ENCODE results near the gene ERBIN. TPM values are rescaled to one million over a fixed set of nuclear protein-coding genes. Genes with fewer than 3 reads are reported as not detected.

The ERBIN gene
- total RNA-seq, 1 donor from 2014 or later = 84.6 TPM

DNA sequence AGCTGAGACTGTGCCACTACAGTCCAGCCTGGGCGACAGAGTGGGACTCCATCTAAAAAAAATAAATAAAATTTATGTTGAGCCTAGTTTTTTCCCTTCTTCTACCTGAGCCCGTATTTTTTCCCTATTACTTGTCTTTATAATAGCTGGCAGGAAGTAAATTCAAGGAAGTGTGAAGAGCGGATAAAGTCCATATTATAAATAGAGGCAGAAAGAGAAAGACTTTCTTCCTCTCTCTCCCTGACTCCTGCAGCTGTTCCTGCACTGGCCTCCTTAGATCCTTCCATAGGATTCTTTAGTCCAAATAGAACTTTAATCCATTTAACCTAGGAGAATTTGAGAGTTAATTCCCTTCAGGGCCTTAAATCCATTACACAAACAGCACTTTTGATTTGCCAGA, 10.3 kb upstream of the ERBIN start:
- TF ChIP-seq, protein P1, sequence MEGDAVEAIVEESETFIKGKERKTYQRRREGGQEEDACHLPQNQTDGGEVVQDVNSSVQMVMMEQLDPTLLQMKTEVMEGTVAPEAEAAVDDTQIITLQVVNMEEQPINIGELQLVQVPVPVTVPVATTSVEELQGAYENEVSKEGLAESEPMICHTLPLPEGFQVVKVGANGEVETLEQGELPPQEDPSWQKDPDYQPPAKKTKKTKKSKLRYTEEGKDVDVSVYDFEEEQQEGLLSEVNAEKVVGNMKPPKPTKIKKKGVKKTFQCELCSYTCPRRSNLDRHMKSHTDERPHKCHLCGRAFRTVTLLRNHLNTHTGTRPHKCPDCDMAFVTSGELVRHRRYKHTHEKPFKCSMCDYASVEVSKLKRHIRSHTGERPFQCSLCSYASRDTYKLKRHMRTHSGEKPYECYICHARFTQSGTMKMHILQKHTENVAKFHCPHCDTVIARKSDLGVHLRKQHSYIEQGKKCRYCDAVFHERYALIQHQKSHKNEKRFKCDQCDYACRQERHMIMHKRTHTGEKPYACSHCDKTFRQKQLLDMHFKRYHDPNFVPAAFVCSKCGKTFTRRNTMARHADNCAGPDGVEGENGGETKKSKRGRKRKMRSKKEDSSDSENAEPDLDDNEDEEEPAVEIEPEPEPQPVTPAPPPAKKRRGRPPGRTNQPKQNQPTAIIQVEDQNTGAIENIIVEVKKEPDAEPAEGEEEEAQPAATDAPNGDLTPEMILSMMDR (IDR thresholded peaks at IDR 0.05; ENCODE audit: unreplicated experiment) = no peak
- DNase-seq (ENCODE audit: low spot score, unreplicated experiment) = no peak
- H3K27me3 Mint-ChIP-seq = no peaks in the 10 kb centered on the region
- H3K9me3 Mint-ChIP-seq (ENCODE audit: low read depth) = no peaks in the 10 kb centered on the region
- no peak overlapping the region for H3K27ac Mint-ChIP-seq
- peaks cover 17% of the 10 kb centered on the region for H3K4me1 Mint-ChIP-seq (ENCODE audit: low read depth)
- H3K36me3 Mint-ChIP-seq (ENCODE audit: insufficient read depth) = no peaks in the 10 kb centered on the region
- no peak overlapping the region for H3K4me3 Mint-ChIP-seq (ENCODE audit: low read depth)

DNA sequence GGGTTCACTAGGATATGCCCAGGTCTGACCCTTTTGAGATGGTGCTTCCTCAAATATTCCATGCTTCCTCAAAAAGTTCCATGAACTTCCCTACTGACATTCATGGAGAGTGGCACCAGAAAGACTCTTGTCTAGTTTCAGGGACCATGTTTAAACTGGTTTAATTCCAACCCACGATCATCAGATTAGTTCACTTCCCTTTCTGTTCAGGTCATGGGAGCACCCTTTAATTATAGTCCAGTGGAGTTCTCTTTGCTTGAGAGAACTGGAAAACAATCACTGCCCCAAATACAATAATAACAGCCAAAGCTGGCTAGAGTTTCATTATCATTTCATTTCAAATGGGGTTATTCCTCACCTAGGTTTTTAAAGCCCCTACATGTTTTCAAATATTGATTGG, 9.7 kb upstream of the ERBIN start:
- Mint-ChIP-seq H3K9me3 (ENCODE audit: low read depth) (no peaks in the 10 kb centered on the region), H3K27me3 (no peaks in the 10 kb centered on the region), H3K36me3 (ENCODE audit: insufficient read depth) (no peaks in the 10 kb centered on the region), H3K4me3 (ENCODE audit: low read depth) (no peak overlapping the region), H3K4me1 (ENCODE audit: low read depth) (peaks cover 22% of the 10 kb centered on the region), H3K27ac (no peak overlapping the region)
- TF ChIP-seq, protein P1 (IDR thresholded peaks at IDR 0.05; ENCODE audit: unreplicated experiment) = no peak
- no peak for DNase-seq (ENCODE audit: low spot score, unreplicated experiment)

GRCh38 chr5:65919773-65920172, 6.6 kb upstream of the ERBIN start:
- H3K27ac Mint-ChIP-seq = no peak overlapping the region
- H3K4me3 Mint-ChIP-seq (ENCODE audit: low read depth) = no peak overlapping the region
- TF ChIP-seq, protein P1 (IDR thresholded peaks at IDR 0.05; ENCODE audit: unreplicated experiment) = no peak
- H3K36me3 Mint-ChIP-seq (ENCODE audit: insufficient read depth) = no peaks in the 10 kb centered on the region
- peaks cover 22% of the 10 kb centered on the region for H3K4me1 Mint-ChIP-seq (ENCODE audit: low read depth)
- no peak for DNase-seq (ENCODE audit: low spot score, unreplicated experiment)
- no peaks in the 10 kb centered on the region for H3K9me3 Mint-ChIP-seq (ENCODE audit: low read depth)
- H3K27me3 Mint-ChIP-seq = no peaks in the 10 kb centered on the region

DNA sequence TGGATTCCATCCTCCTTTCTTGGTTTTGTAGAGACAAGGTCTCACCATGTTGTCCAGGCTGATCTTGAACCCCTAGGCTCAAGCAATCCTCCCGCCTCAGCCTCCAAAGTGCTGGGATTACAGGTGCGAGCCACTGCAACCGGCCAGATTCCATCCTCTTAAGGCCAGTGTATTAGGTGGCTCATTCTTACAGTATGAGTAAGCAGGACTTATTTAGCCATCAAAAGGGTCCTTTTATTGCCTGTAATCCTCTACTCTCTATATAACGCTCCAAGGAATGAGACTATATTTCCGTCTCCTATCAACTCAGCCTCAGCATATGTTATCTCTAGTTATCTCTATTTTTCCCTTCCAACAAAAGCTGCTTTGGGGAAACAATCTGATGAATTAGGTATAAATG, 3.0 kb upstream of the ERBIN start:
- TF ChIP-seq, protein P1 (IDR thresholded peaks at IDR 0.05; ENCODE audit: unreplicated experiment) = no peak
- Mint-ChIP-seq H3K4me3 (ENCODE audit: low read depth) (no peak overlapping the region), H3K27me3 (no peaks in the 10 kb centered on the region), H3K27ac (no peak overlapping the region), H3K9me3 (ENCODE audit: low read depth) (no peaks in the 10 kb centered on the region), H3K4me1 (ENCODE audit: low read depth) (peaks cover 21% of the 10 kb centered on the region), H3K36me3 (ENCODE audit: insufficient read depth) (no peaks in the 10 kb centered on the region)
- no peak for DNase-seq (ENCODE audit: low spot score, unreplicated experiment)

DNA sequence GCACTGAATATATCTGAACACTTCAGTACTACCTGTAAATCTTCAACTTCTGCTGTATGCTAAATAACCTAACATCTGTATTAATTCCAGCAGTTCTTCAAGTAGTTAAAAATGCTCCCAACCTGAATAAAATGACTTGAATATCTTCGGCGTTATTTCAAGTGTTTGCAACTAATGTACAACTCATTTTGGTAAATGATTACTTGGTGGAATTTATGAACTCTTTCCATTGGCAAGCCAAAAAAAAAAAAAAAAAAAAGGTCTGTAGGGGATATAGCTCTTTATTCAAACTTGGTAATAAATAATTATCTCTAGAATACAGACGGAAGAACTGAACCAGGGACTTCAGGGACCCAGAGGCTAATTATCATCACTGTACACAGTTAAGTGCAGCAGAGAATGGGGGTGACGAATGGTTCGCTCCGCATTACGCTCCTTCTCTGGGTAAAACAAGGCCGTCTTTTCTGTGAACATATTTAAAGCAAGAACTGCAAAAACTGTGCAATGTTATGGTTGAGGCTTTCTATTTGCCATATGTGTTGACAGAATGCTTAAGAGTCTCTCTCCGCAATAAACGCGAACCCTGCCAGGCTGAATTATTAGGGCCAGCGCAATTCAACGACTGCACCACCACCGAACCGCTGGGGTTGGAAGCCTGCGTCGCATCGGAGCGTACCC, 1.9 kb upstream of the ERBIN start:
- no peak for DNase-seq (ENCODE audit: low spot score, unreplicated experiment)
- Mint-ChIP-seq H3K36me3 (ENCODE audit: insufficient read depth) (no peaks in the 10 kb centered on the region), H3K4me1 (ENCODE audit: low read depth) (peaks cover 26% of the 10 kb centered on the region), H3K4me3 (ENCODE audit: low read depth) (peak overlapping the region; percentile 83), H3K27me3 (no peaks in the 10 kb centered on the region), H3K9me3 (ENCODE audit: low read depth) (no peaks in the 10 kb centered on the region), H3K27ac (peak overlapping the region; percentile 99)
- TF ChIP-seq, protein P1 (IDR thresholded peaks at IDR 0.05; ENCODE audit: unreplicated experiment) = no peak

All from progenitor cell of endocrine pancreas (in vitro differentiated cells).